CD1c-positive myeloid dendritic cell (primary cell): Measurements from ENCODE around the gene SYNM.

Experiments used
- DNase-seq: peaks from one replicate; pipeline ENCODE4 v3.0.0-alpha.2; 2016; ENCODE audit errors: extremely low spot score

The SYNM gene

GRCh38 chr15:99122831-99123712 lies 18.2 kb downstream of the SYNM start:
- DNase-seq, result no peak

GRCh38 chr15:99123713-99124451 lies 19.0 kb downstream of the SYNM start:
- peak; percentile 34 for DNase-seq

- no peak for DNase-seq
Observed at GRCh38 chr15:99124641-99125040, 19.8 kb downstream of the SYNM start.

- DNase-seq, result no peak
Observed at GRCh38 chr15:99125061-99125891, 20.4 kb downstream of the SYNM start.

GRCh38 chr15:99126131-99126588 lies 21.3 kb downstream of the SYNM start:
- no peak for DNase-seq

- DNase-seq, result no peak
Observed at GRCh38 chr15:99126930-99127329, 22.1 kb downstream of the SYNM start.

- no peak for DNase-seq
Observed at GRCh38 chr15:99127773-99128172, 22.9 kb downstream of the SYNM start.

GRCh38 chr15:99128411-99128810 lies 23.5 kb downstream of the SYNM start:
- no peak for DNase-seq

- no peak for DNase-seq
Observed at GRCh38 chr15:99129644-99130043, 24.8 kb downstream of the SYNM start.

- DNase-seq, result no peak
Observed at GRCh38 chr15:99130314-99130713, 25.4 kb downstream of the SYNM start.

- DNase-seq, result no peak
Observed at GRCh38 chr15:99130765-99131440, 26.0 kb downstream of the SYNM start.

GRCh38 chr15:99131441-99132023 lies 26.7 kb downstream of the SYNM start:
- DNase-seq, result no peak

- DNase-seq, result no peak
Observed at GRCh38 chr15:99132122-99132521, 27.2 kb downstream of the SYNM start.

- DNase-seq, result no peak
Observed at GRCh38 chr15:99132634-99133287, 27.9 kb downstream of the SYNM start.

- no peak for DNase-seq
Observed at GRCh38 chr15:99134317-99134821, 29.5 kb downstream of the SYNM start.

GRCh38 chr15:99135194-99135593 lies 30.3 kb downstream of the SYNM start:
- no peak for DNase-seq

GRCh38 chr15:99137111-99137546 lies 32.2 kb downstream of the SYNM start:
- DNase-seq, result no peak

GRCh38 chr15:99137877-99138276 lies 33.0 kb downstream of the SYNM start:
- no peak for DNase-seq

GRCh38 chr15:99138491-99138982 lies 33.7 kb downstream of the SYNM start:
- no peak for DNase-seq

GRCh38 chr15:99139276-99139675 lies 34.4 kb downstream of the SYNM start:
- no peak for DNase-seq
